Measurements from ENCODE around the gene SRA1. TPM values are rescaled to one million over a fixed set of nuclear protein-coding genes. Genes with fewer than 3 reads are reported as not detected.

SRA1 gene
- total RNA-seq, 2 experiments from 2014 or later: 18.8 to 24.5 TPM

- no peak for TF ChIP-seq EZH2phosphoT487 (IDR thresholded peaks at IDR 0.05; ENCODE audit: borderline replicate concordance, low read depth, low read length)
- TF ChIP-seq CTCF (conservative IDR thresholded peaks at IDR 0.05; ENCODE audit: low read length): peak; percentile 46; the same call in 1 of the 2 replicates
Measured at GRCh38 chr5:140575309-140575708, 18.0 kb upstream of the SRA1 start.

GRCh38 chr5:140574165-140574564 is 16.9 kb upstream of the SRA1 start:
- Histone ChIP-seq H3K4me3 (ENCODE audit: low read depth, low read length, poor library complexity, severe bottlenecking) (no peak overlapping the region), H2AFZ (ENCODE audit: low read length) (no peak overlapping the region), H3K36me3 (ENCODE audit: insufficient read depth, low read length) (peaks cover 5% of the 10 kb centered on the region; the same call in 1 of the 2 replicates), H3K4me1 (ENCODE audit: insufficient read depth, low read length, poor library complexity, severe bottlenecking) (peaks cover 4% of the 10 kb centered on the region), H3K79me2 (ENCODE audit: insufficient read depth, low read depth, low read length) (no peaks in the 10 kb centered on the region), H3K27ac (ENCODE audit: low read depth, low read length, poor library complexity, severe bottlenecking) (no peak overlapping the region), H4K20me1 (ENCODE audit: insufficient read depth, low read length) (no peaks in the 10 kb centered on the region), H3K9me2 (ENCODE audit: insufficient read depth, low read length) (no peaks in the 10 kb centered on the region), H3K4me2 (ENCODE audit: low read length) (no peak overlapping the region), H3K9me3 (ENCODE audit: low read length) (no peaks in the 10 kb centered on the region)
- no peak for TF ChIP-seq CTCF (conservative IDR thresholded peaks at IDR 0.05; ENCODE audit: low read length)
- no peak for TF ChIP-seq EZH2phosphoT487 (IDR thresholded peaks at IDR 0.05; ENCODE audit: borderline replicate concordance, low read depth, low read length)
- intact Hi-C loops (cut with micrococcal nuclease; ENCODE audit: unreplicated experiment): no loop called here
- ChIA-PET CTCF (ENCODE audit: unreplicated experiment) (no interaction called here), POLR2A (interaction anchor here (0.5 to 0.9 kb wide), 3 partner anchors 27 to 467 kb away, joined by 3 to 4 read pairs (median 3); partner anchors contain the start of gene EIF4EBP3)
- BruUV-seq (replicated peaks): no TSS peak
- no peak for DNase-seq (ENCODE audit: low spot score)

More at GRCh38 chr5:140575309-140575708, 18.0 kb upstream of the SRA1 start:
- CTCF ChIA-PET (ENCODE audit: unreplicated experiment): no interaction called here
- Histone ChIP-seq H2AFZ (ENCODE audit: low read length) (no peak overlapping the region), H4K20me1 (ENCODE audit: insufficient read depth, low read length) (no peaks in the 10 kb centered on the region), H3K27ac (ENCODE audit: low read depth, low read length, poor library complexity, severe bottlenecking) (no peak overlapping the region), H3K79me2 (ENCODE audit: insufficient read depth, low read depth, low read length) (no peaks in the 10 kb centered on the region), H3K9me2 (ENCODE audit: insufficient read depth, low read length) (no peaks in the 10 kb centered on the region), H3K4me1 (ENCODE audit: insufficient read depth, low read length, poor library complexity, severe bottlenecking) (peaks cover 4% of the 10 kb centered on the region), H3K4me3 (ENCODE audit: low read depth, low read length, poor library complexity, severe bottlenecking) (no peak overlapping the region), H3K9me3 (ENCODE audit: low read length) (no peaks in the 10 kb centered on the region), H3K4me2 (ENCODE audit: low read length) (no peak overlapping the region), H3K36me3 (ENCODE audit: insufficient read depth, low read length) (peaks cover 2% of the 10 kb centered on the region; the same call in 1 of the 2 replicates)
- intact Hi-C loops (cut with micrococcal nuclease; ENCODE audit: unreplicated experiment): no loop called here
- DNase-seq (ENCODE audit: low spot score): no peak
- POLR2A ChIA-PET: interaction anchor here (1.0 to 2.1 kb wide), 2 partner anchors 9 to 38 kb away, joined by 3 to 4 read pairs; no protein-coding TSS in a partner anchor
- no TSS peak for BruUV-seq (replicated peaks)

- Histone ChIP-seq H3K27ac (ENCODE audit: low read depth, low read length, poor library complexity, severe bottlenecking) (no peak overlapping the region), H3K4me3 (ENCODE audit: low read depth, low read length, poor library complexity, severe bottlenecking) (no peak overlapping the region), H3K9me2 (ENCODE audit: insufficient read depth, low read length) (no peaks in the 10 kb centered on the region), H4K20me1 (ENCODE audit: insufficient read depth, low read length) (no peaks in the 10 kb centered on the region), H3K4me1 (ENCODE audit: insufficient read depth, low read length, poor library complexity, severe bottlenecking) (peaks cover 4% of the 10 kb centered on the region), H3K79me2 (ENCODE audit: insufficient read depth, low read depth, low read length) (no peaks in the 10 kb centered on the region), H2AFZ (ENCODE audit: low read length) (no peak overlapping the region), H3K9me3 (ENCODE audit: low read length) (no peaks in the 10 kb centered on the region), H3K4me2 (ENCODE audit: low read length) (no peak overlapping the region), H3K36me3 (ENCODE audit: insufficient read depth, low read length) (peaks cover 10% of the 10 kb centered on the region; the same call in 1 of the 2 replicates)
- CTCF ChIA-PET (ENCODE audit: unreplicated experiment): no interaction called here
- POLR2A ChIA-PET: interaction anchor here (0.9 kb wide), 2 partner anchors 27 to 68 kb away, joined by 3 to 4 read pairs; partner anchors contain the start of gene EIF4EBP3
- TF ChIP-seq EZH2phosphoT487 (IDR thresholded peaks at IDR 0.05; ENCODE audit: borderline replicate concordance, low read depth, low read length) (no peak), CTCF (conservative IDR thresholded peaks at IDR 0.05; ENCODE audit: low read length) (no peak)
- BruUV-seq (replicated peaks): no TSS peak
- DNase-seq (ENCODE audit: low spot score): no peak
- intact Hi-C loops (cut with micrococcal nuclease; ENCODE audit: unreplicated experiment): no loop called here
Measured at GRCh38 chr5:140573683-140574082, 16.4 kb upstream of the SRA1 start.
